GM18526 (cell line): ENCODE data around the gene HPCA.

Source experiments
- POLR2A ChIP-seq: IDR thresholded peaks from 3 replicates; pipeline ENCODE4 v1.6.1; 2011; ENCODE audit not compliant: insufficient read length; ENCODE audit errors: extremely low read depth

Gene HPCA

DNA sequence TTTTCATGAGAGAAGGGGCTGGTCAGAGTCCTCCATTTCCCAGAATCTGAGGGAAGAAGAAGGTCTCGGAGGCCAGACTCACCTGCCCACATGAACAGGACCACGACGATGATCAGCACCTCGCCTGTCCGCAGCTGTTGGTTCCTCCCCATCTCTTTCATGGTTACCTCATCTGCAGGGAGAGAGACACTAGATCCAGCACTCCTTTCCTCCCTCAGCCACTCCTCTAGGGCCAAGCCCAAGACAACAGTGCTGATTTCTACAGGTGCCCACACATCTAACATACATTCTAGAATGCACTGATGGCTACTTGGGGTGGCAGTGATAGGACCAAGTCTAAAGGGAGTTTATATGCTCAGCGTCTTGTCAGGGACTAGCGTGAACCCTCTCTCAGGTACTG is 18.6 kb upstream of the HPCA start:
- TF ChIP-seq POLR2A: no peak

GRCh38 chr1:32868085-32868484 is 18.2 kb upstream of the HPCA start:
- TF ChIP-seq POLR2A: no peak

DNA sequence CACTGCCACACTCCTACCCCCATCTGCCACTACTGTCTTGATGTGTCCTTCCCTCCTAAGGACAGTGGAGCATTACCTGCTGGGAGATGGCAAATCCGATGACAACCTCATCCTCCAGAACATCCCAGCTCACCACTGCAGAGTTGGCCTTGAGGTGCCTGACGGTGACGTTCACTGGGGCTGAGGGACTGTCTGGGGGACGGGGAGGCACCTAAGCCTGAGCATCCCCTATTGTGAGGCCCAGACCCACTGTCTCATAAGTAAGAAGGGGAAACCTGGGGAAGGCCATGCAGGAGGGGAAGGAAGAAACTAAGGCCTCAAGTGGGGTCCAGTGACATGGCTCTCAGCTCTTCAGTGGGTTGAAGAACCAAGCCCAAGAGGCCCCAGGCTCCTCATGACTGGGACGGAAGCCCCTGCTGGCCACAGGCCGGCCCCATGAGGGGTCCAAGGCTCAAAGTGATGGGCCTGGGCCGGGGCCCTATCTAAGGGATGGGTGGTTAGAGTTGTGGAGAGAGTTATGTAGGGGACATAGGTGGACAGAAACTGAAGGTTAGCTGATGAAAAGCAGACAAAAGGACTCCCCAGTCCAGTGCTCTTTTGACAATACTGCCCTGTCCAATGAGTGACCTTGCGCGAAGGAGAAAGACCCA is 17.4 kb upstream of the HPCA start:
- TF ChIP-seq POLR2A: no peak

DNA sequence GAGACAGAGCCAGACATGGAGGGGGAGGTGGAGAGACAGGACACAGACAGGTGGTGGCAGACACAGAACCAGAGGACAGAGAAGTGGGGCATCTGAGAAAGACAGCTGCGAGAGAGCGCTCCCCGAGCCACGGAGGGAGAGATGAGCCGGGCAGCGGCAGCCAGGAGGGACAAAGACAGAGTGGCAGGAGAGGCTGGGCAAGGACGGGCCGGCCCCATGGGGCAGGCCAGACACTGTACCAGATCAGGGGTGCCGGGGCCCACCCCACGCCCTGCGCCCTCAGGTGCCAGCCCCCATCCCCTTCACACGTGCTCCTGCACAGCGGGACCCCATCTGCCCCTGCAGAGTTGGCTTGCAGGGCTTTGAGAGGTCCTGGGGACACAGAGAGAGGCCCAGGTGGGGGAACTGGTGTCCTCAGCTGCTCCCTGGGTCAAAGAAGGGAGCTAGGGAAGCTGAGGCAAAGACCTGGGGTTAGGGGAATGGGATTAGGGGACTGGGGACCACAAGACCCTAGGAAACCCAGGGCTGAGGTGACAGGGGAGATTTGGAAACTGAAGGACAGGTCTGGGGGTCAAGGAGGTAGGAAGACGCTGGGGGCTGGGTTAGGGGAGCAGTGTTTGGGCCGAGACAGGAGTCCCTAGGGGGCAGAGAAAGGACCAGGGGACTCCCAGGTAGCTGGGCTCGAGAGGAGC is 16.2 kb upstream of the HPCA start:
- no peak for TF ChIP-seq POLR2A

- TF ChIP-seq POLR2A: no peak
Measured at GRCh38 chr1:32870615-32871363, 15.5 kb upstream of the HPCA start, which contains the start of gene FNDC5. Gene FNDC5, minus strand, starts transcription at chr1:32870912.

DNA sequence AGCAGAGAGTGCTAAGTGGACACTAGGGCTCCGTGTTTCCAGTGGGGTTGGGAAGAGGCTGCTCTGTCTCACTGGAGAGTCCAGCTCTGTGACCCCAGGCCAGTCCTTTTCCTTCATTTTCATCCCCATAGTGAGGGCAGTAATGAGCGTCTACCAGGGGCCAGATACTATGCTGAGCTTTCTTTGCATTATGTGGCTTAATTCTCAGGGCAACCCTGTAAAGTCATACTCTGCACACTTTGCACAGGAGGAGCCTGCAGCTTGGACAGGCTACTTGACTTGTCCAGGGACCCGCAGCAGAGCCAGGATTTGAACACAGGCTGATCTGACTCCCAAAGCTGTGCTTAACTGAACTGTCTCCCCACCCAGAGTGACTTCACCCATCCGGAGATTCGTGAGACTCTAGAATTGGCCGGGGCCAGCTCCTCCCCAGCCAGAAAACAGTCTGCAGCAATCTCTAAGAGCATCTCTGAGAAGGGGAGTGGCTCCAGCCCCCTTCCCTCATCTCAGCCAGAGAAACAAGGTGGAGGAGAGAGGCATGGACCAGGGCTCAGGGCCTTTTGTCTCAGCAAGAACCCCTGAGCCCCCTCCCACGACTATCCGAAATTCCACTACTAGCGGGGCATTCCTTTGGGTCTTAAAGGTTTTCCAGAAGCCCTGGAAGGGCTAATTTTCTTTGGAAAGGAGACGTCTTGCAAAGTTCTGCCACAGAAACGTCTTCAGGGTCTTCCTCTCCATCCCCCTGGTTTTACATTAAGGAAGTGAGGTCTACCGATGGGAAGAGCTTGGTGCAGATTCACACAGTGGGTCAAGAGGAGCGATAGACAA is 14.7 kb upstream of the HPCA start:
- no peak for TF ChIP-seq POLR2A

DNA sequence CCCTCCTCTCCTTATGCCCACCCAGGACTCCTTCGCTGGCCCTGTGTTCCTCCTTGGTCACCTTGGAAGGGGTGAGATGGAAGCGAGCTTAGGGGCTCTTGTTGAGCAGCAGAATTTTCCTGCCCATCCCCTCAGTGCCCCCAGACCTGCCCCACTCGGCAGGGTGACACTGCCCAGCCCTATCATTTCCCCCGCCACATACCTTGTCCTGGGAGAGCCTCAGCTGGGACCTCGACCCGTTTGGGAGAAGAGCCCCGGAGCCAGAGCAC is 14.2 kb upstream of the HPCA start:
- no peak for TF ChIP-seq POLR2A

- no peak for TF ChIP-seq POLR2A
Measured at GRCh38 chr1:32873484-32873883, 12.8 kb upstream of the HPCA start.

GRCh38 chr1:32874860-32875752 is 11.2 kb upstream of the HPCA start:
- no peak for TF ChIP-seq POLR2A

- TF ChIP-seq POLR2A: no peak
Measured at GRCh38 chr1:32876341-32877210, 9.7 kb upstream of the HPCA start.

GRCh38 chr1:32877211-32878110 is 8.8 kb upstream of the HPCA start:
- no peak for TF ChIP-seq POLR2A

DNA sequence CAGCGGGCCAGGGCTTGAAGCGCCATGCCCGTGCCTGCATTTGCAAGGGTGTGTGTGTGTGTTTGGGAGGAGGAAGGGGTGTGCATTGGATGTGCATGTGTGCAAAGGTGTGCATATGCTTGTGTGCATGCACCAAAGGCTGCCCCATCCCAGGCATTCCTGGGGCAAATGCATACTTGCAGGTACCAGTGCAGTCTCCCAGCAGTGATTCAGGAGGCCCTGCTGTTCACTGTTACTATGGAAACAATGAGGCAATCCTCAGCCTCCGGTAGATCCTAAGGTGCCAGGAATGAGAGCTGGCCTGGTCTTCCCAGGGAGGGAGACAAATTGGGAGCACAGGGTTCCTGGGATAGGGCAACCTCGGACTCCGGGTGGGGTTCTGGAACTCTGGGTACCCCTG is 8.1 kb upstream of the HPCA start:
- no peak for TF ChIP-seq POLR2A

- TF ChIP-seq POLR2A: no peak
Measured at GRCh38 chr1:32878637-32879041, 7.7 kb upstream of the HPCA start.

GRCh38 chr1:32881291-32881690 is 5.0 kb upstream of the HPCA start:
- no peak for TF ChIP-seq POLR2A
